ENCODE measurements around the gene ZC2HC1B.
"Not testable (repeated sequence)": the region's sequence is repeated elsewhere in the genome, so short reads cannot be mapped to it uniquely, and the experiment has no call there.

Gene ZC2HC1B

GRCh38 chr6:143896126-143896860 lies 32.0 kb downstream of the ZC2HC1B start:
- POLR2A ChIA-PET, result no interaction called here
- CTCF ChIA-PET, result no interaction called here
- no peak for DNase-seq (ENCODE audit: extremely low spot score)
- TF ChIP-seq LEF1 (IDR thresholded peaks at IDR 0.05; ENCODE audit: borderline replicate concordance), result no peak
- TF ChIP-seq CTBP1 (IDR thresholded peaks at IDR 0.05; ENCODE audit: borderline replicate concordance), result no peak
- TF ChIP-seq SUZ12 (IDR thresholded peaks at IDR 0.05), result no peak
- no peak for TF ChIP-seq FOXM1 (IDR thresholded peaks at IDR 0.05; ENCODE audit: borderline replicate concordance)
- TF ChIP-seq FOXK2 (IDR thresholded peaks at IDR 0.05), result no peak
- TF ChIP-seq TARDBP (IDR thresholded peaks at IDR 0.05), result no peak
- no peak for TF ChIP-seq PKNOX1 (IDR thresholded peaks at IDR 0.05)
- no peak for TF ChIP-seq FOXA1 (IDR thresholded peaks at IDR 0.05)
- no peak for TF ChIP-seq ARNT (IDR thresholded peaks at IDR 0.05)
- no peak for TF ChIP-seq SP1 (IDR thresholded peaks at IDR 0.05)
- TF ChIP-seq HDGF (IDR thresholded peaks at IDR 0.05; ENCODE audit: borderline replicate concordance), result no peak
- TF ChIP-seq ZNF384 (IDR thresholded peaks at IDR 0.05), result no peak

- CTCF ChIA-PET, result interaction anchor here (1.0 kb wide), 1 partner anchor 387 kb away, joined by 3 read pairs; no protein-coding TSS in a partner anchor
- no peak for DNase-seq (ENCODE audit: extremely low spot score)
- TF ChIP-seq ARNT (IDR thresholded peaks at IDR 0.05) (no peak), PKNOX1 (IDR thresholded peaks at IDR 0.05) (peak; percentile 79)
- POLR2A ChIA-PET, result no interaction called here
Observed at GRCh38 chr6:143900358-143900757, 36.1 kb downstream of the ZC2HC1B start.

- ChIA-PET CTCF (no interaction called here), POLR2A (no interaction called here)
- TF ChIP-seq SUZ12 (IDR thresholded peaks at IDR 0.05), result no peak
- no peak for TF ChIP-seq ELF4 (IDR thresholded peaks at IDR 0.05)
- TF ChIP-seq CTBP1 (IDR thresholded peaks at IDR 0.05; ENCODE audit: borderline replicate concordance), result no peak
- no peak for TF ChIP-seq FOXK2 (IDR thresholded peaks at IDR 0.05)
- no peak for TF ChIP-seq ARNT (IDR thresholded peaks at IDR 0.05)
- TF ChIP-seq NFRKB (IDR thresholded peaks at IDR 0.05), result no peak
- no peak for TF ChIP-seq L3MBTL2 (conservative IDR thresholded peaks at IDR 0.05)
Observed at GRCh38 chr6:143901885-143902750, 37.8 kb downstream of the ZC2HC1B start.

GRCh38 chr6:143902827-143903226 lies 38.6 kb downstream of the ZC2HC1B start:
- ChIA-PET POLR2A (no interaction called here), CTCF (no interaction called here)
- TF ChIP-seq LEF1 (IDR thresholded peaks at IDR 0.05; ENCODE audit: borderline replicate concordance) (no peak), SUZ12 (IDR thresholded peaks at IDR 0.05) (no peak)
- no peak for DNase-seq (ENCODE audit: extremely low spot score)

More at GRCh38 chr6:143901885-143902750, 37.8 kb downstream of the ZC2HC1B start:
- DNase-seq (ENCODE audit: extremely low spot score), result no peak

- no peak for TF ChIP-seq SUZ12 (IDR thresholded peaks at IDR 0.05)
- no peak for TF ChIP-seq ARNT (IDR thresholded peaks at IDR 0.05)
- no peak for TF ChIP-seq BHLHE40 (IDR thresholded peaks at IDR 0.05; ENCODE audit: borderline replicate concordance)
- TF ChIP-seq NFRKB (IDR thresholded peaks at IDR 0.05), result no peak
- TF ChIP-seq CTBP1 (IDR thresholded peaks at IDR 0.05; ENCODE audit: borderline replicate concordance), result no peak
- no peak for TF ChIP-seq FOXK2 (IDR thresholded peaks at IDR 0.05)
- TF ChIP-seq PKNOX1 (IDR thresholded peaks at IDR 0.05), result no peak
- no peak for TF ChIP-seq TARDBP (IDR thresholded peaks at IDR 0.05)
- TF ChIP-seq ELF4 (IDR thresholded peaks at IDR 0.05), result no peak
- no peak for TF ChIP-seq LEF1 (IDR thresholded peaks at IDR 0.05; ENCODE audit: borderline replicate concordance)
- TF ChIP-seq ZNF384 (IDR thresholded peaks at IDR 0.05), result no peak
- no peak for TF ChIP-seq FOXA1 (IDR thresholded peaks at IDR 0.05)
- no peak for TF ChIP-seq FOXM1 (IDR thresholded peaks at IDR 0.05; ENCODE audit: borderline replicate concordance)
- no peak for TF ChIP-seq HDGF (IDR thresholded peaks at IDR 0.05; ENCODE audit: borderline replicate concordance)
- TF ChIP-seq L3MBTL2 (conservative IDR thresholded peaks at IDR 0.05), result no peak
- no peak for TF ChIP-seq SP1 (IDR thresholded peaks at IDR 0.05)
- ChIA-PET POLR2A (no interaction called here), CTCF (no interaction called here)
- DNase-seq (ENCODE audit: extremely low spot score), result no peak
Observed at GRCh38 chr6:143911028-143911427, 46.8 kb downstream of the ZC2HC1B start.

GRCh38 chr6:143912671-143913070 lies 48.4 kb downstream of the ZC2HC1B start:
- TF ChIP-seq FOXM1 (IDR thresholded peaks at IDR 0.05; ENCODE audit: borderline replicate concordance) (no peak), LEF1 (IDR thresholded peaks at IDR 0.05; ENCODE audit: borderline replicate concordance) (no peak), L3MBTL2 (conservative IDR thresholded peaks at IDR 0.05) (no peak), FOXK2 (IDR thresholded peaks at IDR 0.05) (no peak), BHLHE40 (IDR thresholded peaks at IDR 0.05; ENCODE audit: borderline replicate concordance) (no peak), ZNF384 (IDR thresholded peaks at IDR 0.05) (no peak), CTBP1 (IDR thresholded peaks at IDR 0.05; ENCODE audit: borderline replicate concordance) (no peak), HDGF (IDR thresholded peaks at IDR 0.05; ENCODE audit: borderline replicate concordance) (no peak), SP1 (IDR thresholded peaks at IDR 0.05) (no peak), TARDBP (IDR thresholded peaks at IDR 0.05) (no peak), ARNT (IDR thresholded peaks at IDR 0.05) (no peak), ELF4 (IDR thresholded peaks at IDR 0.05) (no peak), FOXA1 (IDR thresholded peaks at IDR 0.05) (no peak), NFRKB (IDR thresholded peaks at IDR 0.05) (no peak), SUZ12 (IDR thresholded peaks at IDR 0.05) (no peak), PKNOX1 (IDR thresholded peaks at IDR 0.05) (no peak)
- no peak for DNase-seq (ENCODE audit: extremely low spot score)
- CTCF ChIA-PET, result no interaction called here
- POLR2A ChIA-PET, result no interaction called here

- DNase-seq (ENCODE audit: extremely low spot score); POLR2A ChIA-PET; CTCF ChIA-PET: not testable (repeated sequence)
Observed at GRCh38 chr6:143917026-143917425, 52.8 kb downstream of the ZC2HC1B start.

Data from HEK293T (cell line).